Spleen (tissue), 11 donors: Measurements from ENCODE around the gene MFAP5. TPM values are rescaled to one million over a fixed set of nuclear protein-coding genes. Genes with fewer than 3 reads are reported as not detected.
A peak's percentile ranks its signal among the peaks of the same experiment; 100 is the strongest.

Experiments used
- DNase-seq: peaks from one replicate; pipeline ENCODE4 v3.0.0-alpha.2; 2020
- H3K27ac ChIP-seq, 8 donors: fragments of 200-600 bp; sonication (generic) in 7 of 8; 1 replicate in 4 of 8; 2 replicates in 4 of 8; pipeline versions ENCODE4 v1.5.0 to v1.8.0; 2016 to 2021; ENCODE audit warnings: inconsistent platforms in 4 of 8, mild to moderate bottlenecking in 4 of 8, moderate library complexity in 1 of 8
- H3K27me3 ChIP-seq, 7 donors: fragments of 200-600 bp; sonication (generic) in 6 of 7; replicated peaks in 1 of 7; 1 replicate in 4 of 7; 2 replicates in 3 of 7; pipeline versions ENCODE4 v1.5.0 to v1.8.0; 2016 to 2021; ENCODE audit warnings: inconsistent platforms in 3 of 7, mild to moderate bottlenecking in 1 of 7
- H3K36me3 ChIP-seq, 6 donors: fragments of 200-600 bp; sonication (generic) in 5 of 6; 1 replicate in 4 of 6; 2 replicates in 2 of 6; pipeline versions ENCODE4 v1.5.0 to v1.8.0; 2016 to 2021; ENCODE audit warnings: inconsistent platforms in 2 of 6
- H3K4me1 ChIP-seq, 6 donors: fragments of 200-600 bp; sonication (generic) in 5 of 6; 1 replicate in 3 of 6; 2 replicates in 3 of 6; pipeline versions ENCODE4 v1.5.0 to v1.8.0; 2016 to 2021; ENCODE audit warnings: inconsistent platforms in 3 of 6
- H3K4me3 ChIP-seq, 8 donors: fragments of 200-600 bp; sonication (generic) in 7 of 8; 1 replicate in 4 of 8; 2 replicates in 4 of 8; pipeline versions ENCODE4 v1.5.0 to v1.8.0; 2016 to 2021; ENCODE audit warnings: inconsistent platforms in 4 of 8, mild to moderate bottlenecking in 4 of 8, moderate library complexity in 2 of 8
- H3K9me3 ChIP-seq, 8 donors: fragments of 200-600 bp; sonication (generic) in 7 of 8; 1 replicate in 4 of 8; 2 replicates in 4 of 8; pipeline versions ENCODE4 v1.5.0 to v1.8.0; 2016 to 2021; ENCODE audit warnings: inconsistent platforms in 4 of 8
- POLR2A ChIP-seq, 3 donors: fragments of 450-650 bp; IDR thresholded peaks; one replicate each; pipeline ENCODE4 v1.5.1; 2017; ENCODE audit warnings: antibody characterized with exemption in 3 of 3, mild to moderate bottlenecking in 1 of 3
- POLR2AphosphoS5 ChIP-seq, 3 donors: sonication (generic); formaldehyde crosslinking; IDR thresholded peaks; one replicate each; pipeline ENCODE4 v1.5.1; 2017; ENCODE audit warnings: antibody characterized with exemption in 3 of 3
- WGBS, 5 donors: extraction: QIAGEN DNeasy Blood & Tissue Kit in 3 of 5; methylation state at CpG; one replicate each; pipeline versions ENCODE4 v1.1.5 to v1.1.7; 2013 to 2018; 5-methylcytosine and 5-hydroxymethylcytosine counted together
- intact Hi-C: fragments of 100-400 bp; cut with DNase I; formaldehyde crosslinking; loops from one replicate; pipeline ENCODE4 v1.15.0; 2023; ENCODE audit warnings: low total_unique reads
- polyA plus RNA-seq, 3 donors: library from polyadenylated mRNA; stranded (reverse); fragments of 200-250 nt; gene quantifications; one replicate each; pipeline ENCODE4 v1.2.1, GENCODE V29; 2013
- total RNA-seq, 7 donors: library from RNA; depleted of rRNA in 3 of 7; stranded (reverse); fragments of >200 nt in 3 of 7; fragmentation: NEBNext Ultra II Directional in 4 of 7; extraction: Animal tissue kit (Norgen Biotek cat#: 25700) in 4 of 7; gene quantifications; one replicate each; pipeline versions ENCODE4 v1.1.0 to v1.2.1, GENCODE V29; 2016 to 2021
- TF ChIP-seq, protein P1 (sequence below), 11 experiments: fragments of 200-600 bp in 7 of 11; fragments of 450-650 bp in 4 of 11; sonication (generic) in 4 of 11; IDR thresholded peaks in 8 of 11; conservative IDR thresholded peaks in 3 of 11; 1 replicate in 7 of 11; 2 replicates in 4 of 11; pipeline versions ENCODE4 v1.4.0 to v1.8.0; 2016 to 2021; ENCODE audit warnings: antibody characterized with exemption in 11 of 11, inconsistent platforms in 4 of 11, mild to moderate bottlenecking in 1 of 11
- donor health status: healthy with polysubstance abuse.
- donor health status: DM: no; HTN: no; CAD: no; lungs with moderate emphysema.
- donor health status: DM: no; HTN: no; CAD: no.
- donor health status: Bipolar disorder and iron deficiency.
- donor health status: healthy.
- donor health status: DM: no; HTN: no; CAD: no.
- donor health status: DM: yes; HTN: yes; CAD: no.

Gene MFAP5
- total and polyA plus RNA-seq, 10 donors = 0.57 to 14.3 (median 3.3) TPM

DNA sequence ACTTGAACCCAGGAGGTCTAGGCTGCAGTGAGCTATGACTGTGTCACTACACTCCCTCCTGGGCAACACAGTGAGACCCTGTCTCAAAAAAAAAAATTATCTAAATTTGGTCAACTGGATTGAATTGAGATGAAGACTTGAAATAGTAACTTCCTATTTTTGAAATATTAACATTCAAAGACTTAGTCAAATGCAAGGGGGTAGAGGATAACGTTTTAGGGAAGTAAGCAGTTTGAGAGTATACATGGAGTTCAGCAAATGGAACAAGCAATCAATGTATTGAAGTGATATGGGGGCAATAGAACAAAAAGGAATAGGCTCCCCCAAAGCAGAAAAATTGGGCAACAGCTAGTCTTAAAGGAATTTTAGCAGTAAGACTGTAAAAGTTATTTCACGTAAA is 4.6 kb upstream of the MFAP5 start:
- Histone ChIP-seq H3K27me3 (peaks cover 0 to 3% (median 0%) of the 10 kb centered on the region in 7 donors), H3K4me3 (no peak overlapping the region), H3K9me3 (no peaks in the 10 kb centered on the region), H3K27ac (peak overlapping the region in 1 of 8 donors; percentile 13), H3K4me1 (peaks cover 0 to 12% (median 3%) of the 10 kb centered on the region in 6 donors), H3K36me3 (no peaks in the 10 kb centered on the region)
- no peak for DNase-seq
- TF ChIP-seq POLR2A (IDR thresholded peaks at IDR 0.05) (no peak), POLR2AphosphoS5 (IDR thresholded peaks at IDR 0.05) (no peak)
- TF ChIP-seq, protein P1, sequence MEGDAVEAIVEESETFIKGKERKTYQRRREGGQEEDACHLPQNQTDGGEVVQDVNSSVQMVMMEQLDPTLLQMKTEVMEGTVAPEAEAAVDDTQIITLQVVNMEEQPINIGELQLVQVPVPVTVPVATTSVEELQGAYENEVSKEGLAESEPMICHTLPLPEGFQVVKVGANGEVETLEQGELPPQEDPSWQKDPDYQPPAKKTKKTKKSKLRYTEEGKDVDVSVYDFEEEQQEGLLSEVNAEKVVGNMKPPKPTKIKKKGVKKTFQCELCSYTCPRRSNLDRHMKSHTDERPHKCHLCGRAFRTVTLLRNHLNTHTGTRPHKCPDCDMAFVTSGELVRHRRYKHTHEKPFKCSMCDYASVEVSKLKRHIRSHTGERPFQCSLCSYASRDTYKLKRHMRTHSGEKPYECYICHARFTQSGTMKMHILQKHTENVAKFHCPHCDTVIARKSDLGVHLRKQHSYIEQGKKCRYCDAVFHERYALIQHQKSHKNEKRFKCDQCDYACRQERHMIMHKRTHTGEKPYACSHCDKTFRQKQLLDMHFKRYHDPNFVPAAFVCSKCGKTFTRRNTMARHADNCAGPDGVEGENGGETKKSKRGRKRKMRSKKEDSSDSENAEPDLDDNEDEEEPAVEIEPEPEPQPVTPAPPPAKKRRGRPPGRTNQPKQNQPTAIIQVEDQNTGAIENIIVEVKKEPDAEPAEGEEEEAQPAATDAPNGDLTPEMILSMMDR (IDR thresholded peaks at IDR 0.05 in 8 of 11, conservative IDR thresholded peaks at IDR 0.05 in 3 of 11) = no peak
- 47 to 59% (median 52%) methylated on average over 2 of the region's 2 CpGs for WGBS, 5 donors
- intact Hi-C loops = no loop called here

DNA sequence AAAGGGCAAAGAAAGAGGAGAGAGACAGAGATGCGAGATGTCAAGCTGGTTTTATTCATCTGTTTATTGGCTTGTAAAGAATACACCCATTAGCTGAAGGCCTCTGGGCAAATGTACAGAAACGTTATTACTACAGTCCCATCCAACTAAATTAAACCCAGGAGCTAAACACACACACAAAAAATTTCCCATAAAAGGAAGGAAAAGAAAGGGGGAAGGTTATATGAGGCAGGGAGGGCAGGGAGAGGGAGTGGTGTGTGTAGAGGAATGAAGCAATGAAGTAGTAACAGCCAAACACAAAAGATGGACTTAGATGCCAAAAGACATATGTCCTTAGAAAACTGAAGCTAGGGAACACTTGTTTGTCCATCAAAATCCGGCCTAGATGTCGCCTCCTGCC is 3.1 kb upstream of the MFAP5 start:
- DNase-seq = no peak
- TF ChIP-seq POLR2AphosphoS5 (IDR thresholded peaks at IDR 0.05) = no peak
- TF ChIP-seq POLR2A (IDR thresholded peaks at IDR 0.05) = no peak
- TF ChIP-seq, protein P1 (IDR thresholded peaks at IDR 0.05 in 8 of 11, conservative IDR thresholded peaks at IDR 0.05 in 3 of 11) = no peak
- no peaks in the 10 kb centered on the region for H3K36me3 ChIP-seq
- intact Hi-C loops = no loop called here
- H3K9me3 ChIP-seq = no peaks in the 10 kb centered on the region
- H3K27ac ChIP-seq = no peak overlapping the region
- peaks cover 0 to 12% (median 3%) of the 10 kb centered on the region in 6 donors for H3K4me1 ChIP-seq
- no peak overlapping the region for H3K4me3 ChIP-seq
- WGBS, 5 donors = 78 to 90% (median 84%) methylated on average over 4 of the region's 4 CpGs
- H3K27me3 ChIP-seq = peaks cover 0 to 3% (median 0%) of the 10 kb centered on the region in 7 donors

DNA sequence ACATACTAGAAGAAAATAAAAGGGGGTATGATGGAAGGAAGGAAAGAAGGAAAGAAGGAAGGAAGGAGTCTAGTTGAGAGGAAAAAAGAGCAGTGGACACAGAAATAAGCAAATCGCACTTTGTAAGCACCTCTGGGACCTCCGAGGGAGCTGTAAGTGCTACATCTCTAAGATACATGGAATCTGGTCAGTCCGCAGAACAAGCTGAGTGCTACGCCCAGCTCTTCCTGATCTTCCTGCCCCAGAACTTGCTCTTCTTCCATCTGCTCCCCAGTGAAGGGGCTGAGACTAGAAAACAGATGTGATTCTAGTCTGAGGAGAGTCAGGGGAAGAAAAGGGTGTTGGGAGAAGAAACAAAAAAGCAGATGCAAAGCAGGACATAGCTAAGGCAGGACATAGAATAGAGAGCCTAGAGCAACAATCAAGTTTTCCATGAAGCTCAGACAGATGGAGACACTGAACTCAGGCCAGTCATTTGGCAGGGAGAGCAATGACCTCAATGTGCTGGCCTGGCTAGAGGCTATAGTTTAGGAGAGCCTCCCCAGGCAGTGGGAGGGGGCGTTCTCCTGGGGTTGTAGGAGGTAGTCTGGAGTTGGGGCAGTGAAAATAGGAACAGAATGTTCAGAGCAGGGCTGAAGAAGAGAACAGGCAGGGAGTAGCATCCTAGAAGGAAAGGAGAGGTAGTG is 1.7 kb upstream of the MFAP5 start:
- DNase-seq = no peak
- intact Hi-C loops = no loop called here
- Histone ChIP-seq H3K27me3 (peaks cover 0 to 3% (median 0%) of the 10 kb centered on the region in 7 donors), H3K27ac (no peak overlapping the region), H3K4me1 (peaks cover 0 to 12% (median 3%) of the 10 kb centered on the region in 6 donors), H3K36me3 (no peaks in the 10 kb centered on the region), H3K9me3 (no peaks in the 10 kb centered on the region), H3K4me3 (no peak overlapping the region)
- TF ChIP-seq, protein P1 (IDR thresholded peaks at IDR 0.05 in 8 of 11, conservative IDR thresholded peaks at IDR 0.05 in 3 of 11) = no peak
- TF ChIP-seq POLR2AphosphoS5 (IDR thresholded peaks at IDR 0.05) (no peak), POLR2A (IDR thresholded peaks at IDR 0.05) (no peak)
- 81 to 86% (median 85%) methylated on average over 5 of the region's 5 CpGs for WGBS, 5 donors

DNA sequence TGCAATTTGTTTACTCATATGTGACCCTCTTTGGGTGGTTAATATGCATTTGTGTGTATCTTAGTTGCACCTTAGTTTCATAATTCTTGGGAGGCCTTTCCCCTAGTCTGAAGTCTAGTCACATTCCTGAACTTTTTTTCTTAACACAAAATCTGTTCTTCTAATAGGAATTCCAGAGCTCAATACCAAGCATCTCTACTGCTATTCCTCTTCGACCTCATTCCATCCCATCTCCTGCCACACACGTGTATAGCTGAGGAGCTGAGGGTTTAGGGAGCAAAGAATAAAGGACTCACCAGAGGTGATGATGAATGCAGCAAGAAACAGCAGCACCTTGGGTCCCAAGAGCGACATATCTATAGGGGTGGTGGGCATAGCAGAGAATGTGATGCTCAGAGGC is 875 bp downstream of the MFAP5 start:
- no peaks in the 10 kb centered on the region for H3K36me3 ChIP-seq
- H3K4me3 ChIP-seq = no peak overlapping the region
- H3K27ac ChIP-seq = no peak overlapping the region
- DNase-seq = no peak
- H3K9me3 ChIP-seq = no peaks in the 10 kb centered on the region
- no peaks in the 10 kb centered on the region for H3K4me1 ChIP-seq
- H3K27me3 ChIP-seq = peaks cover 0 to 3% (median 0%) of the 10 kb centered on the region in 7 donors
- TF ChIP-seq POLR2A (IDR thresholded peaks at IDR 0.05) (no peak), POLR2AphosphoS5 (IDR thresholded peaks at IDR 0.05) (no peak)
- TF ChIP-seq, protein P1 (IDR thresholded peaks at IDR 0.05 in 8 of 11, conservative IDR thresholded peaks at IDR 0.05 in 3 of 11) = no peak
- WGBS, 5 donors = 69 to 93% (median 85%) methylated on average over 3 of the region's 3 CpGs
- intact Hi-C loops = no loop called here
